HG03439 (cell line): ENCODE results near the gene ZSWIM7.
"Not testable (repeated sequence)": the region's sequence is repeated elsewhere in the genome, so short reads cannot be mapped to it uniquely, and the experiment has no call there.

Source experiments
- ATAC-seq: cut with Tn5 transposase; IDR thresholded peaks from one replicate; pipeline ENCODE4 v1.9.1; 2021; ENCODE audit warnings: mild to moderate bottlenecking, moderate library complexity; ENCODE audit not compliant: unreplicated experiment

ZSWIM7 gene

GRCh38 chr17:15999974-16000827 lies 697 bp upstream of the ZSWIM7 start:
- ATAC-seq: no peak

GRCh38 chr17:15998031-15998562 lies 1.4 kb downstream of the ZSWIM7 start:
- no peak for ATAC-seq

- ATAC-seq: no peak
Observed at GRCh38 chr17:15996322-15996721, 3.2 kb downstream of the ZSWIM7 start.

- no peak for ATAC-seq
Observed at GRCh38 chr17:15981646-15982580, 17.6 kb downstream of the ZSWIM7 start.

GRCh38 chr17:15981208-15981607 lies 18.3 kb downstream of the ZSWIM7 start:
- ATAC-seq: no peak

GRCh38 chr17:15979013-15979412 lies 20.5 kb downstream of the ZSWIM7 start:
- not testable (repeated sequence) for ATAC-seq

- ATAC-seq: no peak
Observed at GRCh38 chr17:15978606-15979005, 20.9 kb downstream of the ZSWIM7 start.

- no peak for ATAC-seq
Observed at GRCh38 chr17:15977894-15978293, 21.6 kb downstream of the ZSWIM7 start.

- ATAC-seq: no peak
Observed at GRCh38 chr17:15973834-15974233, 25.7 kb downstream of the ZSWIM7 start.

- ATAC-seq: no peak
Observed at GRCh38 chr17:15973016-15973415, 26.5 kb downstream of the ZSWIM7 start.

GRCh38 chr17:15972497-15972951 lies 27.0 kb downstream of the ZSWIM7 start:
- ATAC-seq: no peak

- ATAC-seq: no peak
Observed at GRCh38 chr17:15971882-15972281, 27.6 kb downstream of the ZSWIM7 start.

- no peak for ATAC-seq
Observed at GRCh38 chr17:15971098-15971678, 28.3 kb downstream of the ZSWIM7 start.

GRCh38 chr17:15970500-15970899 lies 29.0 kb downstream of the ZSWIM7 start:
- ATAC-seq: no peak

GRCh38 chr17:15969463-15969862 lies 30.0 kb downstream of the ZSWIM7 start:
- no peak for ATAC-seq

- no peak for ATAC-seq
Observed at GRCh38 chr17:15967706-15968399, 31.7 kb downstream of the ZSWIM7 start.

GRCh38 chr17:15966879-15967248 lies 32.6 kb downstream of the ZSWIM7 start:
- no peak for ATAC-seq

GRCh38 chr17:15966183-15966878 lies 33.2 kb downstream of the ZSWIM7 start:
- ATAC-seq: no peak

GRCh38 chr17:15965528-15965927 lies 34.0 kb downstream of the ZSWIM7 start:
- no peak for ATAC-seq

GRCh38 chr17:15963670-15964110 lies 35.8 kb downstream of the ZSWIM7 start:
- ATAC-seq: no peak
